ENCODE measurements around the gene COL4A2. TPM values are rescaled to one million over a fixed set of nuclear protein-coding genes. Genes with fewer than 3 reads are reported as not detected.

COL4A2 gene
- total RNA-seq, 1 donor from 2014 or later, result 180 TPM

- H3K4me1 ChIP-seq, result peaks cover 64% of the 10 kb centered on the region
- TF ChIP-seq CTCF (IDR thresholded peaks at IDR 0.05) (no peak), POLR2A (IDR thresholded peaks at IDR 0.05) (no peak), POLR2AphosphoS5 (IDR thresholded peaks at IDR 0.05; ENCODE audit: insufficient read depth in 1 of 2, low read depth in 1 of 2) (no peak)
- H3K27ac ChIP-seq, result no peak overlapping the region
- no peaks in the 10 kb centered on the region for H3K27me3 ChIP-seq
- no peak for DNase-seq (ENCODE audit: extremely low spot score in 2 of 2)
- H3K36me3 ChIP-seq, result no peaks in the 10 kb centered on the region
- H3K4me3 ChIP-seq, result no peak overlapping the region
- H3K9me3 ChIP-seq, result no peaks in the 10 kb centered on the region
- intact Hi-C loops (cut with DNase I), result loop anchor here (10.0 kb wide), 1 partner anchor 81 kb away; no protein-coding TSS in a partner anchor
These were observed 27.2 kb downstream of the COL4A2 start for GRCh38 chr13:110334256-110334655.

GRCh38 chr13:110334841-110335490 is 27.9 kb downstream of the COL4A2 start:
- Histone ChIP-seq H3K27ac (no peak overlapping the region), H3K36me3 (no peaks in the 10 kb centered on the region), H3K9me3 (no peaks in the 10 kb centered on the region), H3K4me3 (no peak overlapping the region), H3K27me3 (no peaks in the 10 kb centered on the region), H3K4me1 (peaks cover 69% of the 10 kb centered on the region)
- intact Hi-C loops (cut with DNase I), result loop anchor here (10.0 kb wide), 1 partner anchor 80 kb away; no protein-coding TSS in a partner anchor
- no peak for DNase-seq (ENCODE audit: extremely low spot score in 2 of 2)
- TF ChIP-seq POLR2A (IDR thresholded peaks at IDR 0.05), result no peak
- TF ChIP-seq POLR2AphosphoS5 (IDR thresholded peaks at IDR 0.05; ENCODE audit: insufficient read depth in 1 of 2, low read depth in 1 of 2), result no peak
- TF ChIP-seq CTCF (IDR thresholded peaks at IDR 0.05), result no peak

GRCh38 chr13:110336108-110336507 is 29.0 kb downstream of the COL4A2 start:
- no peak for DNase-seq (ENCODE audit: extremely low spot score in 2 of 2)
- TF ChIP-seq POLR2AphosphoS5 (IDR thresholded peaks at IDR 0.05; ENCODE audit: insufficient read depth in 1 of 2, low read depth in 1 of 2), result no peak
- TF ChIP-seq CTCF (IDR thresholded peaks at IDR 0.05), result no peak
- no peak for TF ChIP-seq POLR2A (IDR thresholded peaks at IDR 0.05)
- Histone ChIP-seq H3K36me3 (no peaks in the 10 kb centered on the region), H3K4me1 (peaks cover 69% of the 10 kb centered on the region), H3K27ac (peak overlapping the region; percentile 87), H3K4me3 (no peak overlapping the region), H3K9me3 (no peaks in the 10 kb centered on the region), H3K27me3 (no peaks in the 10 kb centered on the region)
- intact Hi-C loops (cut with DNase I), result loop anchor here (10.0 kb wide), 1 partner anchor 79 kb away; no protein-coding TSS in a partner anchor

GRCh38 chr13:110336681-110337080 is 29.6 kb downstream of the COL4A2 start:
- H3K4me1 ChIP-seq, result peaks cover 69% of the 10 kb centered on the region

More at GRCh38 chr13:110336681-110337080, 29.6 kb downstream of the COL4A2 start:
- Histone ChIP-seq H3K27me3 (no peaks in the 10 kb centered on the region), H3K36me3 (no peaks in the 10 kb centered on the region), H3K9me3 (no peaks in the 10 kb centered on the region), H3K27ac (peak overlapping the region; percentile 87), H3K4me3 (no peak overlapping the region)
- no peak for TF ChIP-seq POLR2AphosphoS5 (IDR thresholded peaks at IDR 0.05; ENCODE audit: insufficient read depth in 1 of 2, low read depth in 1 of 2)
- no peak for TF ChIP-seq CTCF (IDR thresholded peaks at IDR 0.05)
- TF ChIP-seq POLR2A (IDR thresholded peaks at IDR 0.05), result no peak
- intact Hi-C loops (cut with DNase I), result loop anchor here (10.0 kb wide), 1 partner anchor 78 kb away; no protein-coding TSS in a partner anchor
- DNase-seq (ENCODE audit: extremely low spot score in 2 of 2), result no peak

Data from vagina (tissue), 2 donors.